Body of pancreas (tissue), 4 donors: ENCODE results near the gene RBM33.

Experiments
- CTCF ChIP-seq, 7 experiments: fragments of 450-650 bp in 4 of 7; fragments of 200-600 bp in 3 of 7; sonication (generic) in 3 of 7; IDR thresholded peaks; one replicate each; pipeline ENCODE4 v1.5.1; 2016 to 2019; ENCODE audit warnings: antibody characterized with exemption in 7 of 7
- POLR2A ChIP-seq, 3 donors: fragments of 450-650 bp; IDR thresholded peaks; one replicate each; pipeline ENCODE4 v1.6.1; 2016; ENCODE audit warnings: antibody characterized with exemption in 3 of 3, mild to moderate bottlenecking in 2 of 3

GRCh38 chr7:155692317-155692716, 47.9 kb downstream of the RBM33 start:
- TF ChIP-seq CTCF (IDR thresholded peaks at IDR 0.05) = no peak
- TF ChIP-seq POLR2A (IDR thresholded peaks at IDR 0.05) = no peak
